Right atrium auricular region (tissue), 2 donors: Measurements from ENCODE around the gene PLXNB2. TPM values are rescaled to one million over a fixed set of nuclear protein-coding genes. Genes with fewer than 3 reads are reported as not detected.

Experiments
- DNase-seq: peaks from one replicate; pipeline ENCODE4 v3.0.0-alpha.2; 2019; ENCODE audit warnings: low spot score
- H3K27ac ChIP-seq, 2 donors: fragments of 200-600 bp; sonication (generic); 1 replicate in 1 of 2; 2 replicates in 1 of 2; pipeline ENCODE4 v1.5.1; 2016 to 2019
- H3K27me3 ChIP-seq, 2 donors: fragments of 200-600 bp; sonication (generic); one replicate each; pipeline versions ENCODE4 v1.5.1 to v1.6.0; 2017 to 2019
- H3K36me3 ChIP-seq: fragments of 200-600 bp; sonication (generic); one replicate; pipeline ENCODE4 v1.5.1; 2016
- H3K4me1 ChIP-seq, 2 donors: fragments of 200-600 bp; sonication (generic); one replicate each; pipeline versions ENCODE4 v1.5.1 to v1.6.0; 2017 to 2019
- H3K4me3 ChIP-seq, 2 donors: fragments of 200-600 bp; sonication (generic); 1 replicate in 1 of 2; 2 replicates in 1 of 2; pipeline ENCODE4 v1.5.1; 2017 to 2019; ENCODE audit warnings: mild to moderate bottlenecking in 1 of 2, moderate library complexity in 1 of 2
- H3K9me3 ChIP-seq, 2 donors: fragments of 200-600 bp; sonication (generic); one replicate each; pipeline ENCODE4 v1.5.1; 2019
- CTCF ChIP-seq, 2 donors: fragments of 200-600 bp; sonication (generic); IDR thresholded peaks; one replicate each; pipeline ENCODE4 v1.5.1; 2019; ENCODE audit warnings: antibody characterized with exemption in 2 of 2
- total RNA-seq, 2 donors: library from RNA; depleted of rRNA; stranded (reverse); fragments of >200 nt; gene quantifications; one replicate each; pipeline ENCODE4 v1.1.0, GENCODE V29; 2016

The PLXNB2 gene
- total RNA-seq, 2 donors from 2014 or later, result 60.3 to 92.8 TPM

GRCh38 chr22:50310949-50311444 lies 3.6 kb upstream of the PLXNB2 start:
- H3K36me3 ChIP-seq, result no peaks in the 10 kb centered on the region
- H3K4me3 ChIP-seq, result no peak overlapping the region
- no peak for TF ChIP-seq CTCF (IDR thresholded peaks at IDR 0.05)
- no peak for DNase-seq
- H3K9me3 ChIP-seq, result no peaks in the 10 kb centered on the region
- no peak overlapping the region for H3K27ac ChIP-seq
- H3K4me1 ChIP-seq, result peaks cover 0 to 36% of the 10 kb centered on the region in 2 donors
- H3K27me3 ChIP-seq, result no peaks in the 10 kb centered on the region

- no peaks in the 10 kb centered on the region for H3K36me3 ChIP-seq
- no peaks in the 10 kb centered on the region for H3K27me3 ChIP-seq
- H3K27ac ChIP-seq, result no peak overlapping the region
- DNase-seq, result no peak
- H3K4me3 ChIP-seq, result no peak overlapping the region
- peaks cover 0 to 45% of the 10 kb centered on the region in 2 donors for H3K4me1 ChIP-seq
- H3K9me3 ChIP-seq, result no peaks in the 10 kb centered on the region
- TF ChIP-seq CTCF (IDR thresholded peaks at IDR 0.05), result no peak
Measured at GRCh38 chr22:50310031-50310722, 2.7 kb upstream of the PLXNB2 start.

- TF ChIP-seq CTCF (IDR thresholded peaks at IDR 0.05), result no peak
- DNase-seq, result no peak
- Histone ChIP-seq H3K36me3 (no peaks in the 10 kb centered on the region), H3K4me1 (peaks cover 0 to 50% of the 10 kb centered on the region in 2 donors), H3K4me3 (no peak overlapping the region), H3K9me3 (no peaks in the 10 kb centered on the region), H3K27me3 (no peaks in the 10 kb centered on the region), H3K27ac (peak overlapping the region; percentile 79 to 91)
Measured at GRCh38 chr22:50309601-50309991, 2.1 kb upstream of the PLXNB2 start.

- H3K27ac ChIP-seq, result peak overlapping the region; percentile 79 to 91
- H3K4me3 ChIP-seq, result no peak overlapping the region
- H3K9me3 ChIP-seq, result no peaks in the 10 kb centered on the region
- TF ChIP-seq CTCF (IDR thresholded peaks at IDR 0.05), result no peak
- no peaks in the 10 kb centered on the region for H3K27me3 ChIP-seq
- no peaks in the 10 kb centered on the region for H3K36me3 ChIP-seq
- H3K4me1 ChIP-seq, result peaks cover 0 to 54% of the 10 kb centered on the region in 2 donors
- no peak for DNase-seq
Measured at GRCh38 chr22:50308986-50309600, 1.6 kb upstream of the PLXNB2 start.

GRCh38 chr22:50308597-50308935 lies 1.1 kb upstream of the PLXNB2 start:
- Histone ChIP-seq H3K4me1 (peaks cover 0 to 54% of the 10 kb centered on the region in 2 donors), H3K4me3 (no peak overlapping the region), H3K9me3 (no peaks in the 10 kb centered on the region), H3K27me3 (no peaks in the 10 kb centered on the region), H3K27ac (peak overlapping the region; percentile 79 to 91), H3K36me3 (no peaks in the 10 kb centered on the region)
- DNase-seq, result peak; percentile 82
- TF ChIP-seq CTCF (IDR thresholded peaks at IDR 0.05), result no peak
